MM.1S (cell line): Measurements from ENCODE around the gene CCDC88C.

Experiments used
- EZH2 ChIP-seq: fragments of 300-600 bp; sonication (generic); optimal IDR thresholded peaks from 2 replicates; pipeline ENCODE3; 2017; ENCODE audit warnings: low read depth, mild to moderate bottlenecking, antibody characterized with exemption, low read length, mixed read lengths
- EZH2phosphoT487 ChIP-seq: fragments of 300-600 bp; sonication (generic); IDR thresholded peaks from 2 replicates; pipeline ENCODE4 v1.6.1; 2018; ENCODE audit warnings: antibody characterized with exemption, low read length
- TF ChIP-seq, protein P1 (sequence below): fragments of 300-600 bp; sonication (generic); IDR thresholded peaks from 2 replicates; pipeline ENCODE4 v1.5.1; 2016; ENCODE audit warnings: antibody characterized with exemption, low read length, mixed read lengths

DNA sequence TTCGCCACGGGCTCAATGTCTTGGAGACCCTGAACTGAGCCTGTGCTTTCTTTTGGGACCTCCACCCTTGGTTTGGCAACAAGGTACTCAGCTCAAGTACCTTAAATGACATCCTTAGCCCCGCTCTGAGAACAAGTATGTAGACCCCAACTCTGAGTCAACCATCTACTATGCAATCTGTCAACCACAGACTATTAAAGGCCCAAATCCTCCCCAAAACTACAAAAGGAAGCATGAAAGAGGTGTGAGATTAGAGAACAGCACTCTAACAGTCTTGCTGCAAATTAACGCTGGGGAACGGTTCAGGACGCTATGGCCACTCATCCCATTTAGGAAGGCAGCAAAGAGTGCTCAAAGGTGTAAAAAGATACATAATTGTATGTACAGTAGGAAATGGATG lies 52.1 kb downstream of the CCDC88C start:
- TF ChIP-seq EZH2 = no peak
- TF ChIP-seq, protein P1, sequence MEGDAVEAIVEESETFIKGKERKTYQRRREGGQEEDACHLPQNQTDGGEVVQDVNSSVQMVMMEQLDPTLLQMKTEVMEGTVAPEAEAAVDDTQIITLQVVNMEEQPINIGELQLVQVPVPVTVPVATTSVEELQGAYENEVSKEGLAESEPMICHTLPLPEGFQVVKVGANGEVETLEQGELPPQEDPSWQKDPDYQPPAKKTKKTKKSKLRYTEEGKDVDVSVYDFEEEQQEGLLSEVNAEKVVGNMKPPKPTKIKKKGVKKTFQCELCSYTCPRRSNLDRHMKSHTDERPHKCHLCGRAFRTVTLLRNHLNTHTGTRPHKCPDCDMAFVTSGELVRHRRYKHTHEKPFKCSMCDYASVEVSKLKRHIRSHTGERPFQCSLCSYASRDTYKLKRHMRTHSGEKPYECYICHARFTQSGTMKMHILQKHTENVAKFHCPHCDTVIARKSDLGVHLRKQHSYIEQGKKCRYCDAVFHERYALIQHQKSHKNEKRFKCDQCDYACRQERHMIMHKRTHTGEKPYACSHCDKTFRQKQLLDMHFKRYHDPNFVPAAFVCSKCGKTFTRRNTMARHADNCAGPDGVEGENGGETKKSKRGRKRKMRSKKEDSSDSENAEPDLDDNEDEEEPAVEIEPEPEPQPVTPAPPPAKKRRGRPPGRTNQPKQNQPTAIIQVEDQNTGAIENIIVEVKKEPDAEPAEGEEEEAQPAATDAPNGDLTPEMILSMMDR = no peak
- no peak for TF ChIP-seq EZH2phosphoT487
